Endothelial cell (in vitro differentiated cells): ENCODE measurements around the gene ZC3H7A. TPM values are rescaled to one million over a fixed set of nuclear protein-coding genes. Genes with fewer than 3 reads are reported as not detected.

Source experiments
- DNase-seq: peaks from one replicate; pipeline ENCODE4 v3.0.0; 2021; ENCODE audit warnings: low spot score
- H3K27ac Mint-ChIP-seq: one replicate; pipeline ENCODE4 v1.8.0; 2021; ENCODE audit warnings: mixed read lengths, inconsistent platforms; ENCODE audit not compliant: unreplicated experiment
- H3K27me3 Mint-ChIP-seq: one replicate; pipeline ENCODE4 v1.8.0; 2021; ENCODE audit warnings: mild to moderate bottlenecking, moderate library complexity, mixed read lengths, inconsistent platforms; ENCODE audit not compliant: unreplicated experiment
- H3K36me3 Mint-ChIP-seq: one replicate; pipeline ENCODE4 v1.8.0; 2021; ENCODE audit warnings: mild to moderate bottlenecking, low read depth, mixed read lengths, inconsistent platforms; ENCODE audit not compliant: unreplicated experiment
- H3K4me1 Mint-ChIP-seq: one replicate; pipeline ENCODE4 v1.8.0; 2021; ENCODE audit warnings: mild to moderate bottlenecking, mixed read lengths, inconsistent platforms; ENCODE audit not compliant: unreplicated experiment
- H3K4me3 Mint-ChIP-seq: one replicate; pipeline ENCODE4 v1.8.0; 2021; ENCODE audit warnings: mild to moderate bottlenecking, mixed read lengths, inconsistent platforms; ENCODE audit not compliant: unreplicated experiment
- H3K9me3 Mint-ChIP-seq: one replicate; pipeline ENCODE4 v1.8.0; 2021; ENCODE audit warnings: mixed read lengths, inconsistent platforms; ENCODE audit not compliant: unreplicated experiment
- CTCF ChIP-seq: fragments of 200-600 bp; sonication (generic); IDR thresholded peaks from one replicate; pipeline ENCODE4 v1.5.0; 2021; ENCODE audit warnings: antibody characterized with exemption; ENCODE audit not compliant: unreplicated experiment
- total RNA-seq: library from RNA; stranded (reverse); fragmentation: NEBNext Ultra II Directional; extraction: Animal tissue kit (Norgen Biotek cat#: 25700); gene quantifications from one replicate; pipeline ENCODE4 v1.2.1, GENCODE V29; 2021; ENCODE audit not compliant: unreplicated experiment

ZC3H7A gene
- total RNA-seq, 1 donor from 2014 or later: 84.7 TPM

GRCh38 chr16:11726008-11726407, 71.0 kb downstream of the ZC3H7A start:
- Mint-ChIP-seq H3K36me3 (peaks cover 13% of the 10 kb centered on the region), H3K27me3 (no peaks in the 10 kb centered on the region), H3K9me3 (no peaks in the 10 kb centered on the region), H3K4me1 (no peaks in the 10 kb centered on the region), H3K27ac (no peak overlapping the region), H3K4me3 (no peak overlapping the region)
- no peak for TF ChIP-seq CTCF
- DNase-seq: no peak

- Mint-ChIP-seq H3K27me3 (no peaks in the 10 kb centered on the region), H3K27ac (no peak overlapping the region), H3K4me3 (no peak overlapping the region), H3K9me3 (no peaks in the 10 kb centered on the region), H3K4me1 (no peaks in the 10 kb centered on the region), H3K36me3 (peaks cover 11% of the 10 kb centered on the region)
- DNase-seq: no peak
- TF ChIP-seq CTCF: no peak
Observed at GRCh38 chr16:11725457-11725856, 71.6 kb downstream of the ZC3H7A start.

GRCh38 chr16:11722468-11722808, 74.6 kb downstream of the ZC3H7A start:
- DNase-seq: no peak
- no peak overlapping the region for H3K27ac Mint-ChIP-seq
- H3K27me3 Mint-ChIP-seq: no peaks in the 10 kb centered on the region
- H3K36me3 Mint-ChIP-seq: peaks cover 18% of the 10 kb centered on the region
- H3K9me3 Mint-ChIP-seq: no peaks in the 10 kb centered on the region
- no peak for TF ChIP-seq CTCF
- no peak overlapping the region for H3K4me3 Mint-ChIP-seq
- H3K4me1 Mint-ChIP-seq: no peaks in the 10 kb centered on the region

- Mint-ChIP-seq H3K9me3 (no peaks in the 10 kb centered on the region), H3K27me3 (no peaks in the 10 kb centered on the region), H3K36me3 (peaks cover 18% of the 10 kb centered on the region), H3K27ac (no peak overlapping the region), H3K4me1 (no peaks in the 10 kb centered on the region), H3K4me3 (no peak overlapping the region)
- no peak for TF ChIP-seq CTCF
- DNase-seq: no peak
Observed at GRCh38 chr16:11721781-11722467, 75.1 kb downstream of the ZC3H7A start.

GRCh38 chr16:11719762-11720161, 77.3 kb downstream of the ZC3H7A start:
- no peak overlapping the region for H3K27ac Mint-ChIP-seq
- no peak for TF ChIP-seq CTCF
- H3K4me1 Mint-ChIP-seq: no peaks in the 10 kb centered on the region
- no peak overlapping the region for H3K4me3 Mint-ChIP-seq
- no peak for DNase-seq
- H3K9me3 Mint-ChIP-seq: no peaks in the 10 kb centered on the region
- peaks cover 18% of the 10 kb centered on the region for H3K36me3 Mint-ChIP-seq
- H3K27me3 Mint-ChIP-seq: no peaks in the 10 kb centered on the region
